Mammary epithelial cell (primary cell): Measurements from ENCODE around the gene KLF13.

Source experiments
- CTCF ChIP-seq, 2 donors: IDR thresholded peaks in 1 of 2; conservative IDR thresholded peaks in 1 of 2; 2 replicates each; pipeline ENCODE4 v1.5.1; 2011 to 2012; ENCODE audit warnings: inconsistent platforms in 2 of 2, low read length in 2 of 2, mild to moderate bottlenecking in 2 of 2, control low read depth in 1 of 2, low read depth in 1 of 2; ENCODE audit not compliant: insufficient read depth in 1 of 2; ENCODE audit errors: extremely low read depth in 1 of 2
- EZH2 ChIP-seq: IDR thresholded peaks from 2 replicates; pipeline ENCODE4 v1.6.1; 2012; ENCODE audit warnings: low read length, inconsistent platforms, borderline replicate concordance

- no peak for TF ChIP-seq CTCF (conservative IDR thresholded peaks at IDR 0.05 in 1 of 2, IDR thresholded peaks at IDR 0.05 in 1 of 2; ENCODE audit: extremely low read depth in 1 of 2, insufficient read depth in 1 of 2, low read depth in 1 of 2, low read length in 2 of 2)
- TF ChIP-seq EZH2 = no peak
Measured at GRCh38 chr15:31332020-31332680, 5.5 kb downstream of the KLF13 start.
